ENCODE results near the gene PAQR9. TPM values are rescaled to one million over a fixed set of nuclear protein-coding genes. Genes with fewer than 3 reads are reported as not detected.
A peak's percentile ranks its signal among the peaks of the same experiment; 100 is the strongest.
"Not testable (repeated sequence)": the region's sequence is repeated elsewhere in the genome, so short reads cannot be mapped to it uniquely, and the experiment has no call there.

Gene PAQR9
- total RNA-seq, 1 donor from 2014 or later: 2.5 TPM

GRCh38 chr3:142998439-142998838, 35.0 kb upstream of the PAQR9 start:
- TF ChIP-seq, protein P1, sequence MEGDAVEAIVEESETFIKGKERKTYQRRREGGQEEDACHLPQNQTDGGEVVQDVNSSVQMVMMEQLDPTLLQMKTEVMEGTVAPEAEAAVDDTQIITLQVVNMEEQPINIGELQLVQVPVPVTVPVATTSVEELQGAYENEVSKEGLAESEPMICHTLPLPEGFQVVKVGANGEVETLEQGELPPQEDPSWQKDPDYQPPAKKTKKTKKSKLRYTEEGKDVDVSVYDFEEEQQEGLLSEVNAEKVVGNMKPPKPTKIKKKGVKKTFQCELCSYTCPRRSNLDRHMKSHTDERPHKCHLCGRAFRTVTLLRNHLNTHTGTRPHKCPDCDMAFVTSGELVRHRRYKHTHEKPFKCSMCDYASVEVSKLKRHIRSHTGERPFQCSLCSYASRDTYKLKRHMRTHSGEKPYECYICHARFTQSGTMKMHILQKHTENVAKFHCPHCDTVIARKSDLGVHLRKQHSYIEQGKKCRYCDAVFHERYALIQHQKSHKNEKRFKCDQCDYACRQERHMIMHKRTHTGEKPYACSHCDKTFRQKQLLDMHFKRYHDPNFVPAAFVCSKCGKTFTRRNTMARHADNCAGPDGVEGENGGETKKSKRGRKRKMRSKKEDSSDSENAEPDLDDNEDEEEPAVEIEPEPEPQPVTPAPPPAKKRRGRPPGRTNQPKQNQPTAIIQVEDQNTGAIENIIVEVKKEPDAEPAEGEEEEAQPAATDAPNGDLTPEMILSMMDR (IDR thresholded peaks at IDR 0.05; ENCODE audit: unreplicated experiment): no peak
- H3K9me3 Mint-ChIP-seq (ENCODE audit: low read depth): no peaks in the 10 kb centered on the region
- DNase-seq (ENCODE audit: low spot score, unreplicated experiment): no peak

DNA sequence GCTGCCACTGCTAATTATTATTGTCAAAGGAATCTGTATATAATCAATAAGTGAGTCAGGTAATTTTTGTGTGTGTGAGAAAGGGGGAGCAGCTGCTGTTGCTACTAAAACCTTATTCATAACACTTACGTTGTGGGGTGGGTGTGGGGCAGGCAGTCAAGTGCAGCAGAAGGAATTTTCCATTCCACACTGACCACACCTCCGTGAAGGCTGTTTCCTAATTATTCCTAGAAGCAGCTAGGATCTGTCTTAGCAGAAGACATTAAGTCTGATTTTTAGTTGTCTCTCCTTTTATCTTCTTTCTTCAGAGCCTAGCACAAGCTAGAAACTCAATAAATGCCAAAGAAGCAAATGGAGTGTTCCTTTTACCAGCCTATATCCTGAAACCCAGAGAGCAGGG, 33.9 kb upstream of the PAQR9 start:
- no peaks in the 10 kb centered on the region for H3K9me3 Mint-ChIP-seq (ENCODE audit: low read depth)
- TF ChIP-seq, protein P1 (IDR thresholded peaks at IDR 0.05; ENCODE audit: unreplicated experiment): no peak
- peak overlapping the region; percentile 51 for H3K27ac Mint-ChIP-seq
- no peaks in the 10 kb centered on the region for H3K27me3 Mint-ChIP-seq
- peaks cover 25% of the 10 kb centered on the region for H3K4me1 Mint-ChIP-seq (ENCODE audit: low read depth)
- no peaks in the 10 kb centered on the region for H3K36me3 Mint-ChIP-seq (ENCODE audit: insufficient read depth)
- no peak overlapping the region for H3K4me3 Mint-ChIP-seq (ENCODE audit: low read depth)
- DNase-seq (ENCODE audit: low spot score, unreplicated experiment): no peak

More at GRCh38 chr3:142998439-142998838, 35.0 kb upstream of the PAQR9 start:
- Mint-ChIP-seq H3K27ac (no peak overlapping the region), H3K27me3 (no peaks in the 10 kb centered on the region), H3K4me3 (ENCODE audit: low read depth) (no peak overlapping the region), H3K36me3 (ENCODE audit: insufficient read depth) (no peaks in the 10 kb centered on the region), H3K4me1 (ENCODE audit: low read depth) (peaks cover 32% of the 10 kb centered on the region)

DNA sequence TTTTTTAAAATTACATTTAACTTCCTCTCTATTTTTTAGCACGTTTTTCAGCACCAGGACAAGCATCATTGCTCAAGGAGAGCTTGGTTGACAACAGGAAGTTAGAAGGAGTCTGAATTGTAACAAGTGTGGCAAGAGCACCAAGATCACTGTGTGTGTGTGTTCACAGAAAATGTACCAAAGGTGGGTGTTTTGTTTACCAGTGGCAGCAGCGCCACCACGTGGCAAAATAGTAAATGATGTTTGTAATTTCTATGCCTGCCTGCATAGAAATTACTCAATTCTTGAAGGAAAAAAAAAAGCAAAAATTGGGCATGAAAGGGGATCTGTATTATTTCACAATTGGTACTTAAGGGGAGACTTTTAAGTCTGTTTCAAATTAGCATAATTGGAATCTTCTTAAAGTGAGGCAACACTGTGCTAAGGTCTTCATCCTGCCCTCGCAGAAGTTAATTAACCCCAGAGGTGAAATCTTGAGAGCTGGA, 30.5 kb upstream of the PAQR9 start:
- H3K27me3 Mint-ChIP-seq: no peaks in the 10 kb centered on the region
- no peaks in the 10 kb centered on the region for H3K36me3 Mint-ChIP-seq (ENCODE audit: insufficient read depth)
- H3K4me1 Mint-ChIP-seq (ENCODE audit: low read depth): peaks cover 6% of the 10 kb centered on the region
- TF ChIP-seq, protein P1 (IDR thresholded peaks at IDR 0.05; ENCODE audit: unreplicated experiment): peak; percentile 89
- H3K9me3 Mint-ChIP-seq (ENCODE audit: low read depth): no peaks in the 10 kb centered on the region
- peak; percentile 38 for DNase-seq (ENCODE audit: low spot score, unreplicated experiment)
- no peak overlapping the region for H3K27ac Mint-ChIP-seq
- no peak overlapping the region for H3K4me3 Mint-ChIP-seq (ENCODE audit: low read depth)

GRCh38 chr3:142992323-142992722, 28.8 kb upstream of the PAQR9 start:
- H3K27ac Mint-ChIP-seq: no peak overlapping the region
- H3K27me3 Mint-ChIP-seq: no peaks in the 10 kb centered on the region
- no peaks in the 10 kb centered on the region for H3K36me3 Mint-ChIP-seq (ENCODE audit: insufficient read depth)
- TF ChIP-seq, protein P1 (IDR thresholded peaks at IDR 0.05; ENCODE audit: unreplicated experiment): no peak
- H3K9me3 Mint-ChIP-seq (ENCODE audit: low read depth): no peaks in the 10 kb centered on the region
- no peak for DNase-seq (ENCODE audit: low spot score, unreplicated experiment)
- no peak overlapping the region for H3K4me3 Mint-ChIP-seq (ENCODE audit: low read depth)
- peaks cover 6% of the 10 kb centered on the region for H3K4me1 Mint-ChIP-seq (ENCODE audit: low read depth)

DNA sequence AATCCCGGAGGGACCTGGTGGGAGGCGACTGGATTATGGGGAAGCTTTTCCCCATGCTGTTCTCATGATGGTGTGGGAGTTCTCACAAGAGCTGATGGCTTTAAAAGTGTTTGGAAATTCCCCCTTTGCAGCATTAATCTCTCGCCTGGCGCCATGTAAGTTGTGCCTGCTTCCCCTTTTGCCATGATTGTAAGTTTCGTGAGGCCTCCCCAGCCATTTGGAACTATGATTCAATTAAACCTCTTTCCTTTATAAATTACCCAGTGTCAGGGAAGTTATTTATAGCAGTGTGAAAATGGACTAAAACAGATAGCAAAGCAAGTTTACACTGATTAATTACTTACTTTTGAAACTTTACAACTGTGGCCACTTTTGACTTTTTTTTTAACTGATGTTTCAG, 27.2 kb upstream of the PAQR9 start:
- H3K36me3 Mint-ChIP-seq (ENCODE audit: insufficient read depth): no peaks in the 10 kb centered on the region
- H3K27me3 Mint-ChIP-seq: no peaks in the 10 kb centered on the region
- H3K9me3 Mint-ChIP-seq (ENCODE audit: low read depth): no peaks in the 10 kb centered on the region
- H3K4me3 Mint-ChIP-seq (ENCODE audit: low read depth): no peak overlapping the region
- no peak overlapping the region for H3K27ac Mint-ChIP-seq
- peaks cover 3% of the 10 kb centered on the region for H3K4me1 Mint-ChIP-seq (ENCODE audit: low read depth)
- DNase-seq (ENCODE audit: low spot score, unreplicated experiment): no peak
- TF ChIP-seq, protein P1 (IDR thresholded peaks at IDR 0.05; ENCODE audit: unreplicated experiment): no peak

- not testable (repeated sequence) for H3K4me1 Mint-ChIP-seq (ENCODE audit: low read depth); H3K9me3 Mint-ChIP-seq (ENCODE audit: low read depth); H3K27me3 Mint-ChIP-seq; H3K36me3 Mint-ChIP-seq (ENCODE audit: insufficient read depth); DNase-seq (ENCODE audit: low spot score, unreplicated experiment); H3K27ac Mint-ChIP-seq; H3K4me3 Mint-ChIP-seq (ENCODE audit: low read depth)
These were observed 25.4 kb upstream of the PAQR9 start for GRCh38 chr3:142988826-142989225.

DNA sequence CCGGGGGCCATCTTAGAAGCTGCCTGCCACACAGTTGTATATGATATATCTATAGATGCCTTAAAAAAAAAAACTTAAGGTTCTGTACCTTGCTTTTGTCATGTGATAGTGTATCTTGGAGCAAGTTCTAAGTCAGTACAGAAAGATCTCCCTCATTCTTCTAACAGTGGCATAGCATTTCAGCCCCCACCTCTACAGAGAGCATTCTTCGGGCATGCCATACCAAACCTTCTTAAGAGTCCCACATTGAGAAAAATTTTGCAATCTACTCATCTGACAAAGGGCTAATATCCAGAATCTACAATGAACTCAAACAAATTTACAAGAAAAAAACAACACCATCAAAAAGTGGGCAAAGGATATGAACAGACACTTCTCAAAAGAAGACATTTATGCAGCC, 24.7 kb upstream of the PAQR9 start:
- not testable (repeated sequence) for H3K36me3 Mint-ChIP-seq (ENCODE audit: insufficient read depth); H3K27ac Mint-ChIP-seq; DNase-seq (ENCODE audit: low spot score, unreplicated experiment); H3K27me3 Mint-ChIP-seq; H3K4me1 Mint-ChIP-seq (ENCODE audit: low read depth); H3K9me3 Mint-ChIP-seq (ENCODE audit: low read depth); H3K4me3 Mint-ChIP-seq (ENCODE audit: low read depth)

Data from progenitor cell of endocrine pancreas (in vitro differentiated cells).